Measurements from ENCODE around the gene NKAIN2.
"Not testable (repeated sequence)": the region's sequence is repeated elsewhere in the genome, so short reads cannot be mapped to it uniquely, and the experiment has no call there.

NKAIN2 gene

GRCh38 chr6:124703541-124703940 lies 899.9 kb downstream of the NKAIN2 start:
- no peak overlapping the region for H3K4me3 ChIP-seq (ENCODE audit: control insufficient read depth, low read depth, low read length)
- DNase-seq (ENCODE audit: low read depth) = no peak
- TF ChIP-seq, protein P1, sequence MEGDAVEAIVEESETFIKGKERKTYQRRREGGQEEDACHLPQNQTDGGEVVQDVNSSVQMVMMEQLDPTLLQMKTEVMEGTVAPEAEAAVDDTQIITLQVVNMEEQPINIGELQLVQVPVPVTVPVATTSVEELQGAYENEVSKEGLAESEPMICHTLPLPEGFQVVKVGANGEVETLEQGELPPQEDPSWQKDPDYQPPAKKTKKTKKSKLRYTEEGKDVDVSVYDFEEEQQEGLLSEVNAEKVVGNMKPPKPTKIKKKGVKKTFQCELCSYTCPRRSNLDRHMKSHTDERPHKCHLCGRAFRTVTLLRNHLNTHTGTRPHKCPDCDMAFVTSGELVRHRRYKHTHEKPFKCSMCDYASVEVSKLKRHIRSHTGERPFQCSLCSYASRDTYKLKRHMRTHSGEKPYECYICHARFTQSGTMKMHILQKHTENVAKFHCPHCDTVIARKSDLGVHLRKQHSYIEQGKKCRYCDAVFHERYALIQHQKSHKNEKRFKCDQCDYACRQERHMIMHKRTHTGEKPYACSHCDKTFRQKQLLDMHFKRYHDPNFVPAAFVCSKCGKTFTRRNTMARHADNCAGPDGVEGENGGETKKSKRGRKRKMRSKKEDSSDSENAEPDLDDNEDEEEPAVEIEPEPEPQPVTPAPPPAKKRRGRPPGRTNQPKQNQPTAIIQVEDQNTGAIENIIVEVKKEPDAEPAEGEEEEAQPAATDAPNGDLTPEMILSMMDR (conservative IDR thresholded peaks at IDR 0.05; ENCODE audit: control insufficient read depth, insufficient read depth, low read depth, low read length) = no peak

- DNase-seq (ENCODE audit: low read depth) = not testable (repeated sequence)
Measured at GRCh38 chr6:124712532-124712931, 908.9 kb downstream of the NKAIN2 start.

DNA sequence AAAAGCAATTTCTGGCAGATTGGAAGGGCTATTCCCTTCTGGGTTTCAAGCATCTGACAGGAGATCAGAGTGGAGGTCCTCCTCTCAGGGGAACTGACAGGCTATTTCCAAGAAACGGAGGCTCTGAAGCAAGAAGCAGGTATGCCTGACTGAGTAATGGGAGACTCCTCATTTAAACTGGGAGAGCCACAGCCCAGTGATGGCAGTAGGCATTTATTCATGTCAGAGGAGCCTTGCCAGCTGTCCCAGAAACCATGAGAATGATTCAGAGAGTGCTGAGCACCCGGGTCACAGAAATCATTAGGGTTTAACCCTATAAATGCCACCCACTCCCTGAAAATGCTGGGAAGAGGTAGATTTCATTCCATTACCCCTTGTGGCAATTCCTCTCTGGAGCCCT lies 911.1 kb downstream of the NKAIN2 start:
- no peak for DNase-seq (ENCODE audit: low read depth)
- TF ChIP-seq, protein P1 (conservative IDR thresholded peaks at IDR 0.05; ENCODE audit: control insufficient read depth, insufficient read depth, low read depth, low read length) = no peak
- H3K4me3 ChIP-seq (ENCODE audit: control insufficient read depth, low read depth, low read length) = no peak overlapping the region

More at GRCh38 chr6:124712532-124712931, 908.9 kb downstream of the NKAIN2 start:
- H3K4me3 ChIP-seq (ENCODE audit: control insufficient read depth, low read depth, low read length) = not testable (repeated sequence)

DNA sequence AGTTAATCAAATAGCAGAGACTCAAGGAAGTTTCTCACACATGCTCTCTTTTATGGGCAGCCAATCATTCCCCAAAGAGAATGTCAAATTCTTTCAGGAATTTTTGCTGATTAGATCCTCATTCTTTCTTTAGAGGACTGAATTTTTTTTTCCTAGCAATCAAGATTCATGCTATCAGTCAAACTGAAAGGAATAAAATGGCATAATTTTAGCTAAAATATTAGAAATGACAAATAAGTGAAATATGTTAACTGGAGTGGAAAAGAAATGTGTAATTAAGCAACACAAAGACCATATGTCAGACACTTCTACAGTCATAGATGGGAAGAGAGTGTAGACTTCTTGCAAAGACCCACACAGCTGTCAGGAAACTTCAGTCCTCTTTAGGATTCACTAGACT lies 916.2 kb downstream of the NKAIN2 start:
- H3K4me3 ChIP-seq (ENCODE audit: control insufficient read depth, low read depth, low read length) = no peak overlapping the region
- TF ChIP-seq, protein P1 (conservative IDR thresholded peaks at IDR 0.05; ENCODE audit: control insufficient read depth, insufficient read depth, low read depth, low read length) = no peak
- DNase-seq (ENCODE audit: low read depth) = no peak

DNA sequence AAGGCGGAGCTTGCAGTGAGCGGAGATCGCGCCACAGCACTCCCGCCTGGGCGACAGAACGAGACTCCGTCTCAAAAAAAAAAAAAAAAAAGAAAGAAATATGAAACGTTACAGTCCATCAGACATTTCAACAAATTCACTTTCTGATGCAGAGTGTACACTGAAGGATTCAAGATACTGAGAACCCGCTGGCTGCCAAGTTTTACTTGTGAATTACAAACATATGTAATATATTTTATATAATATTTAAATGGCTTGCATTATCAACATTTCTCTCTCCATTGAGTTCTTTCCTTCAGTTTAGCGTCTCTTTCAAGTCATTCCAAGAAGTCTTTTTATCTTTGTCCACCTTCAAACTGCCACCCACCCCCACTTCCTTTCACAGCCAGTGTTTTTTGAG lies 917.7 kb downstream of the NKAIN2 start:
- TF ChIP-seq, protein P1 (conservative IDR thresholded peaks at IDR 0.05; ENCODE audit: control insufficient read depth, insufficient read depth, low read depth, low read length) = no peak
- no peak overlapping the region for H3K4me3 ChIP-seq (ENCODE audit: control insufficient read depth, low read depth, low read length)
- DNase-seq (ENCODE audit: low read depth) = no peak

DNA sequence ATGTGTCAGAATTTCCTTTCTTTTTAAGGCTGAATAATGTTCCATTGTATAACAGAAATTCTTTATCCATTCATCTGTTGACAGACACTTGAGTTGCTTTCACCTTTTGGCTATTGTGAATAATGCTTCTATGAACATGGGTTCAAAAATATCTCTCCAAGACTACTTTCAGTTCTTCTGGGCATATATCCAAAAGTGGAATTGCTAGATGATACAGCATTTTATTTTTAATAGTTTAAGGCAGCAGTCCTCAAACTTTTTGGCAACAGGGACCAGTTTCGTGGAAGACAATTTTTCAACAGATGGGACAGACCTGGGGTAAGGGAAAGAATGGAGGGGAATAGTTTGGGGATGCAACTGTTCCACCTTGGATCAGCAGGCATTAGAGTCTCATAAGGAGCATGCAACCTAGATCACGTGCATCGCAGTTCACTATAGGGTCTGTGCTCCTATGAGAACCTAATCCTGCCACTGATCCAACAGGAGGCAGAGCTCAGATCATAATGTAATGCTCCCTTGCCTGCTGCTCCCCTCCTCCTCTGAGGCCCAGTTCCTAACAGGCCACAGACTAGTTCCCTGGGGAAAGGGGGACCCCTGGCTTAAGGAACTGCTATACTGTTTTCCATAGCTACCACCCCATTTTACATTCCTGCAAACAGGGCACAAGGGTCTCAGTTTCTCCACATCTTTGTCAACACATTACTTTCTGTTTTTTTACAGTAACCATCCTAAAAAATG lies 918.6 kb downstream of the NKAIN2 start:
- DNase-seq (ENCODE audit: low read depth) = no peak
- TF ChIP-seq, protein P1 (conservative IDR thresholded peaks at IDR 0.05; ENCODE audit: control insufficient read depth, insufficient read depth, low read depth, low read length) = no peak

GRCh38 chr6:124723671-124724070 lies 920.0 kb downstream of the NKAIN2 start:
- H3K4me3 ChIP-seq (ENCODE audit: control insufficient read depth, low read depth, low read length) = no peak overlapping the region
- DNase-seq (ENCODE audit: low read depth) = no peak
- TF ChIP-seq, protein P1 (conservative IDR thresholded peaks at IDR 0.05; ENCODE audit: control insufficient read depth, insufficient read depth, low read depth, low read length) = no peak

More for the DNA sequence above, 918.6 kb downstream of the NKAIN2 start:
- no peak overlapping the region for H3K4me3 ChIP-seq (ENCODE audit: control insufficient read depth, low read depth, low read length)

DNA sequence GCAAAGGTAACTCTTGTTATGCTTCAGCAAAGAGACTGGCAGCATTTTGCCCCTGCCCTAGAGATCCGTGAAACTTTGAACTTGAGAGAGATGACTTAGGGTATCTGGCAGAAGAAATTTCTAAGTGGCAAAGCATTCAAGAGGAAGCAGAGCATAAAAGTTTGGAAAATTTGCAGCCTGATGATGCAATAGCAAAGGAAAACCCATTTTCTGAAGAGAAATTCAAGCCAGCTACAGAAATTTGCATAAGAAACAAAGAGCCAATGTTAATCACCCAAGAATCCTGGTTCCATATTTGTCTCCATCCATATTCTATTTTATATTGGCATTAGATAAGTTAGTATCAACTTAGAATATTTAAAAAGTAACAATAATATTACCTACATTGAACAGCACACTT lies 934.1 kb downstream of the NKAIN2 start:
- H3K4me3 ChIP-seq (ENCODE audit: control insufficient read depth, low read depth, low read length); DNase-seq (ENCODE audit: low read depth): not testable (repeated sequence)

Data from fibroblast of mammary gland (primary cell).